G401.6 (cell line): ENCODE measurements around the gene PI4KB.
"Not testable (repeated sequence)": the region's sequence is repeated elsewhere in the genome, so short reads cannot be mapped to it uniquely, and the experiment has no call there.

Experiments
- FAIRE-seq: peaks from 2 replicates; lab custom pipeline; 2012; peaks lifted over from hg19 to GRCh38; lab: Jason Lieb, UNC

The PI4KB gene

DNA sequence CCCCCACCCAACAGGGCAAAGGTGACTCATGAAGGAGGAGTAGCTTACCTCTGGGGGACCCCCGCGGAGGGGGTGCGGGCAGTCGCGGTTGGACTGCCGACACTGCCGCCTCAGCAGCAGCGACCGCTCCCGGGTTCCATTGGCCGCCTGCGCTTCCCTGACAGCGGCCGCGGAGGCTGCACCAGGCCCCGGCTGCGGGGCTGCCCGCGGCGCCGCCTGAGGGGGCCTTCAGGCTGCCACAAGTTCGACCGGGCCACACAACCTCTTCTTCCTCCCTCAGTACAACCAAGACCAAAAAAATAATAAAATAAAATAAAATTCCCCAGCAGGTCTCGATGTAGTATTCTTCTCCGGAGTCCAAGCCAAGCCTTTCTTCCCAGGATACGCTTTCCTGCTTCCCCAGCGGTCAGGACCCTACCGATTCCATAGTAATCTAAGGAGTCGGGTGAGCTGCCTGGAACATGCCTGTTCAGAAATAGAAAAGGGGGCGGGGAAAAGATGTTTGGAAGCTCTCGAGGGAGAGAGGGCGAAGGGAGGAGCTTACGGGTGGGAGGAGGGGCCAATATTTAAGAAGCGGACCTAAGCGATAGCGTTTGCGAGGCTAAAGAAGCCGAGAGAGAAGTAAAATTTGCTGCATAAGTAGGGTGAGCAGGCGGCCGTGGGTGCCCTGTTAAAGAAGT, at the start of gene PI4KB:
Gene PI4KB, minus strand, starts transcription at position 194 of the 680 bp plus-strand sequence. CDS start 10,935 bp downstream, outside the sequence.
- peak; percentile 96 for FAIRE-seq

DNA sequence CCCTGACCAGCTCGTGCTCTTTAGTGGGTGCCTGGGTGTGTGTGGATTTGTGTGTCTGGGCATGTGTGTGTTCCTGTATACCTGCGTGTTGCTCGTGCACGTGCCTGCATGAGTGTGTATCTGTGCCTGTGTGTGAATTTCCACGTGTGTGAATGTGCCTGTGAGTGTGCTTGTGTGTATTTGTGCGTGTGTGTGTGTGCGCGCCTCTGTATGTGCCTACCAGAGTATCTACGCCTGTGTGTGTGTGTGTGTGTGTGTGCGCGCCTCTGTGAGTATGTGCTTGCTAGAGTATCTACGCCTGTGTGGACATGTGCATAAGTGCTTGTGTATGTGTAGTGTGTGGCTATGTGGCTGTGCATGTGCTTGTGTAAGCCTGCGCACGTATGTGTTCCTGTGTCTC, 46.0 kb upstream of the PI4KB start:
- FAIRE-seq, result no peak

DNA sequence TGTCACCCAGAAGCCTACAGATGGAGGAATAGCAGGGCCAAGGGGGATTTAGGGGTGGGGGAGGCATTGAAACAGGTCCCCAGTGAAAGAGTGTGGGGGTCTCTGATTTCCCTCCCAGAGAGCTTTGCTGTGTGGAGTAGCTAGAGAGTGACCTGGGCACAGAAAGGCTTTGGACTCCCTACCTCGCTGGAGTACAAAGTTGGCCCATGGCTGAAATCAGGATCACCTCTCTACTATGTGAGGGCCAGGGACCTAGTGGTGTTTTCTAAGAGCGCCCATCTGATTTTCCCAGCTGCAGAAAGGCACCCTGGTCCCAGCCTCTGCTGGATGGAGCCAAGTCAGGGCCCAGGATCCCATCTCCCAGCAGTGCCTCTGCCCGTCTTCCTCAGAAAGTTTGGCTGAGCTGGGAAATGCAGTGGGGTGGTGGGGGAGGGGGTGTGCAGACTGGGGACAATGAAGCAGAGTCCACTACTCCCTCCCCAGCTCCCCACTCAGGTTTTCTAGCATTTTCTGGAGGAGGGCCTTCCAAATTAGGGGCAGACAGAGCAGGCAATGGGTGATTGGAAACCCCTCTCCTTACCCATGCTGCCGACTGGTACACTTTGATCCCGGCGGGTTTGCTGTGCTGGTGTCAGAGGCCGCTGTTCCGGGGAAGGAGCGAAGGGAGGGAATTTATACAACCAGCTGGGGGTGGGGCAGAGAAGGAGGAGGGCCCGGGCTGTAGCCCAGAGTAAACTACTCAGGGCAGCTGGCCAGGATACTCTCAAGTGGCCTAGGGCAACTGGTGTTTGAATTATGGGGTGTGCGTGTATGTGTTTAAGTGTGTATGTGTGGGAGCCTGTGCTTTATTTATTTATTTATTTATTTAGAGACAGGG, 45.1 kb upstream of the PI4KB start, which contains the start of gene SELENBP1:
Gene SELENBP1, minus strand, starts transcription at position 648 of the 877 bp plus-strand sequence. Its CDS starts 64 bp downstream, at position 584.
- FAIRE-seq, result no peak

DNA sequence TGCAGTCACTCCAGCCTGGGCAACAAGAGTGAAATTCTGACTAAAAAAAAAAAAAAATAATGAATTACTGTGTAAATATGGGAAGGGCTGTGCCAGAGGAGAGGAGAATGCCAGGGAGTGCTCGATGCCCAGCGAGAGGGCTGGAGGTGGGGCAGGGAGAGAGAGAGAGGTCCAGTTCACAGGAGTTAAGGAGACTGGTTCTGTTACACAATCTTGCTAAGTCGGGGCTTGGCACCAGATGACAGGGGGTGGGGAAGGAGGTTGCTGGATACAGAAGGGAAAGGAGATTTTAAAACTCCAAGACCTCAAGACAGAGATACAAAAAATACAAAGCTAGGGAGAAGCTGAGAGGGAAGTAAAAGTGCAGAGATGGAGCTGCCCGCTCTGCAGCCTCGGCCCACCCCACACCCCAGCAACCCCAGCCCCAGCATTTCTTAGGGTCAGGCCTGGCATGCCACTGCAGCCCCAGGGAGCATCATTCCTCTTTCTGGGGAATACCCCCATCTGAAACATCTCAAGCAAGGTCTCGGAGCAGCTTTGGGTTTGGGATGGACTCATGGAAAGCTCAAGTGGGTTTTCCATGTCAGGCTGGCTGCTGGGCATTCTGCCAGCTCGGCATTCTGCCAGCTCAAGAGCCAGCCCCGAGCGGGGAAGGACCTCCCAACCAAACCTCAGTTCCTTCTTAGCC, 44.3 kb upstream of the PI4KB start:
- no peak for FAIRE-seq

DNA sequence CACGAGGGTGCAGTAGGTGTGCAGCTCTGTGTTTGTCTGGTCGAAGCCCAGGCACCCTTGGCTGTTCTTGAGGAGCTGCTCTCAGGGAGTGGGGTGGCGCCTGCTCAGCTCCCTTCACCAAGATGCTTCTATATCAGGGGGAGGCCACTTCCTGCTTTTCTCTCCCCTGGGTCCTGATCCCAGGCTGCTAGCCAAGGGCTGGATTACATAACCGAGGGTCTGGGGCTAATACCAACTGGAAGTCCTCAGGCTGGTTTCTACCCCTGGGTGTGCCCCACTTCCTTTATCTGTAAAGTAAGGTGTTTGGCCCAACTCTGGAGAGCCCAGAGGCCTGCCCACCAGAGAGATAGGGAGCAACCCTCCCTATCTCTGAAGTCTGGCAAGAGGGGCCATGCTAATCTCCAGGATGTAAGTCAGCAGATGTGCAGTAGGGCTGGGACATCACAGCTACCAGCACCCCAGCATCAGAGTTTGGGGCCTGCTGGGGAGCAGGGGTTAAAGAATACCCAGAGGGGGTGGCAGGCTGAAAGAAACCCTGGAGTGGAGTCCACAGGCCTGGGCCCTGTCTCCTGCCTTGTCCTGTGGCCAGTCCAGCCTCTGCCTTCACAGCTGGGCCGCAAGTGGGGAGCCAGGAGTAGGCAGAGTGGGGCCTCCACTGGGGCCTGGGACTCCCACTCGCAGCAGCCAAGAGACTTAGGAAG, 43.1 kb upstream of the PI4KB start:
- no peak for FAIRE-seq

DNA sequence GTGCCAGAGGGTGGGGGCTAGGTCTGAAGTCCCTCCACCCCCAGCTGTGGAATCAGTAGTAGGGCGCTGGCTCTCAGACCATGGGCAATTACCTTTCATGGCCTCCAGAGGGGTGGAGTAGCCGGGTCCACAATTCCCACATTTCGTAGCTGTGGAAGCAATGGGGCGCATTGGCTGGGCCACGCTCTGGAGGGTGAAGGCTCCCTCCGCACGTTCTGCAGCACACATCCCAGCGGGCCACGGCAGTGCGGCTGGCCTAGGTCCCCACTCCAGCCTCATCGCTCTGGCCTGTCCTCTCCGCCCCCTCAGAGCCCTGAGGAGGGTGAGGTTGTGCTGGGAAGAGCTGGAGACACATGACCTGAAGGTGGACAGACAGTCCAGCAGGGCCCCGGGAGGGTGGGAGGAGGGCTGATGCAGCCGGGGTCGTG, 42.4 kb upstream of the PI4KB start:
- FAIRE-seq, result no peak

DNA sequence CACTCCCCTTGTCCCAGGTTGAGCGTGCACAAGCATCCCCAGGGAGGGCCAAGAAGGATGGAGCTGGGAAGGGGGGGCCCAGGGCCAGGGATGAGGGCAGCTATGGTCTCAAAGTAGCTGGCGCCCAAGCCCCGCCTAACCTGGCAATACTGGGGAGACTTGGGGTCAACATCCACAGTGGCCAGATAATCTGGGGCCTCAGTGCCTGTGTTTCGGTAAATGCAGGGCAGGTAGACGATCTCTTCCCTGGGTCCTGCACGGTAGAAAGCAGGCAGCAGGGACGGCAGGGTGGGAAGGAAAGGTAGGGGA, 42.0 kb upstream of the PI4KB start:
- no peak for FAIRE-seq

DNA sequence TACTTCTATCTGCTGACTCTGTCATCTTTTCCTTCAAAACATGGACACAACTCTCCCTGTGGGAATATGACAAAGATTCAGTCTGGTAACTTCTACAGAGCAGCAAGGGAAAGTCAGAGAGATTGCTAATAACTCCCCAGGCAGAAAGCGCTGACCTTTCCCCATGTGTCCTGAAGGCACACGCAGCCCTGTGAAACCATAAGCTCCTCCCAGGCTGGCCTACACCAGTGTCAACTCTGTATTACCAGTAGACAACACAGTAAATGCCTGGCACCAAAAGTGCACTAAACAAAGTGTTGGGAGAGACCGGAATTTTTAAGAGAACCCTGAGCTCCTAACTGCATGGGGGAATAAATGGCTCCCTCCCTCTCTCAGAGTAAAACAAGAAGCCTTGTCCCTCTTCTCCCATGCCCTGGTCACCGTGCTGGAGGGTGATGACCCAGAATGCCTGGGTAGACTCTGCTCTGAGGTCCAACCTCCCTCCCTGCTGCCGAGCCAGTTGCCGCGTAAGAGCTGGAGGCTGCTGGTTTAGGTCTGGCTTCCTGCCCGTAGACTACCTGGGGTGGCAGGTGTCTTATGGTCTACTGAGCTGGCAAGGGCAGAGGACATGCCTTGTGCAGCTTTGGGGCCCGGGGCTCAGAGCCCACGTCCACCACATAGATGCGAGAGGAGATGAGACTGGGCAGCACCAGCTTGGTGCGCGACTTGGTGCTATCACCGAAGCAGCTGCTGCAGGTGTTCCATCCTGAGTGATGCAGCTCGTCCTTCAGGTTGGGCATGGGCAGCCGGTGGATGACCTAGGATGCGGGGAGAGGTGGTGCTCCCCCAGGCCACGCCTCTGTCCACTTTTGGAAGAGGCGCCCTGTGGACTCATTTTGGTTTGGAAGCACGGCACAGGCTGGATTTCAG, 41.4 kb upstream of the PI4KB start:
- FAIRE-seq, result no peak

DNA sequence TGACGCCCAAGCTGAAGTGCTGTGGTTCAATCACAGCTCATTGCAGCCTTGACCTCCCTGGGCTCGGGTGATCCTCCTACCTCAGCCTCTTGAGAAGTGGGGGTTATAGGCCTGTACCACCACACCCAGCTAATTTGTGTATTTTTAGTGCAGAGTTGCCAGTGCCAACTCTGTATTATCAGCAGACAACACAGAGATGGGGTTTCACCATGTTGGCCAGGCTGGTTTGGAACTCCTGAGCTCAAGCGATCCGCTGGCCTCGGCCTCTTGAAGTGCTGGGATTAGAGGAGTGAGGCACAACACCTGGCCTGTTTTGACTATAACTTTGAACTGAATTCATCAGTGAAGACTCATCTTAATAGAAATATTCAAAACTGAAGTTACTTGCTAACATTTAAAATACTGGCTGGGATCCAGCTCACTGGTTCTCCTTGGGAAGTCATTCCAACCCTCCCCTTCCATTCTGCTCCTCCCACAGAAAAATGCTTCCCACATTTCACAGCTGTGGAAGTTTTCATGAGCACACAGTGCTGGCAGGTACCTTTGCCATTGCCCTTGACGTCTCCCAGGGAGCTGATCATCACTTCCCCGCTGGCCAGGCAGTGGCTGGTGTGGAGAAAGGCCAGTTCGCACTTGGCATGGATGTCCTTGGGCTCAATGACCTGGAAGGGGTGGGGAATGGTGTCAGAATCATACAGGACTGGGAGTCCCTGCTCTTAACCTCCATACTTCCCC, 40.6 kb upstream of the PI4KB start:
- no peak for FAIRE-seq

DNA sequence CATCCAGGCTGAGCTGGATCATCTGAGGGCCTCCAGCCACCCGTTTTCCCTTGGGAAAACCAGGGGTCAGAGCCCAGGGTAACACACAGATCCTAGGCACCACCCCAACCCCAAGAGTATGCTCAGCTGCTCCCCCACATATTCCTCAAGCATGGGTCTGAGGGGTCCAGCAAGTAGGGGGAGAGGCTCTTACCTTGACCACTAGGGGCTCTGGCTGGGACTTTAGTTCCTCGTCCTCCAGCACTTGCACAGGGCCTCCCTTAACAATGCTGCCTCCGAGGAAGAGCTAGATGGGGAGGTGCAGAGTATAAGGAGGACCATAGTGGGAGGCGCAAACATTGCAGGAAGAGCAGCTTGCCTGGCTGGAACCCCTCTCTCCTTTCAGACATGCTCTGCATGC, 37.8 kb upstream of the PI4KB start:
- no peak for FAIRE-seq

DNA sequence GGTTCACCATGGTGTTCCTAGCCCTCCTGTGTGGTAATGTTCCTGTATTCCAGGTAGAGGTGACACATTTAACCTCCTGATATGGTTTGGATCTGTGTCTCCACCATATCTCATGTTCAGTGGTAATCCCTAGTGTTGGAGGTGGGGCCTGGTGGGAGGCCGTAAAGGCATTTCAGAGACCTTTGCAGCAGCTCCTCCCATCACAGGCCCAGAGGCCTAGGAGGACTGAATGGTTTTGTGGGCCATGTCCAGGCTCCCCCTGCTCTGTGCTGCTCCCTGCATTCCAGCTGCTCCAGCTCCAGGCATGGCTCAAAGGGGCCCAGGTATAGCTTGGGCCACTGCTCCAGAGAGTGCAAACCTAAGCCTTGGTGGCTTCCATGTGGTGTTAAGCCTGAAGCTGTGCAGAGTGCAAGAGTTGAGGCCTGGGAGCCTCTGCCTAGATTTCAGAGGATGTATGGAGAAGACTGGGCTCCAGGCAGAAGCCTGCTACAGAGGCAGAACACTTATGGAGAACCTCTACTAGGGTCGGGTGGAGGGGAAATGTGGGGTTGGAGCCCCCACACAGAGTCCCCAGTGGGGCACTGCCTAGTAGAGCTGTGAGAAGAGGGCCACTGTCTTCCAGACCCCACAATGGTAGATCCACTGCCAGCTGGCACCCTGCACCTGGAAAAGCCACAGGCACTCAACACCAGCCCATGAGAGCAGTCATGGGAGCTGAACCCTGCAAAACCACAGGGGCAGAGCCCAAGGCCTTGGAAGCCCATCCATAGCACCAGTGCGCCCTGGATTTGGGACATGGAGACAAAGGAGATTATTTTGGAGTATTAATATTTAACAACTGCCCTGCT, 35.3 kb upstream of the PI4KB start:
- FAIRE-seq, result no peak

DNA sequence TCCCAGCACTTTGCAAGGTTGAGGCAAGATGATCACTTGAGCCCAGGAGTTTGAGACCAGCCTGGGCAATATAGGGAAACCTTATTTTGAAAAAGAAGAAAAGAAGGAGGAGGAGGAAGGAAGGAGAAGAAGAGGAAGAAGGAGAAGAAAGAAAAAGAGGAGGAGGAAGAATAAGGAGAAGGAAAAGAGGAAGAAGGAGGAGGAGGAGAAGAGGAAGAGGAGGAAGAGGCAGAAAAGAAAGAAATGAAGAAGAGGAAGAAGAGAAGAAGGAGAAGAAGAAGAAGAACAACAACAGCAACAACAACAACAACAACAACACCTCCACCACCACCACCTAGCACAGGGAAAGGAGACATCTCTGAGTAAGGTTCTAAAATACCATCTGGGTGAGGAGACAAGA, 34.7 kb upstream of the PI4KB start:
- no peak for FAIRE-seq

DNA sequence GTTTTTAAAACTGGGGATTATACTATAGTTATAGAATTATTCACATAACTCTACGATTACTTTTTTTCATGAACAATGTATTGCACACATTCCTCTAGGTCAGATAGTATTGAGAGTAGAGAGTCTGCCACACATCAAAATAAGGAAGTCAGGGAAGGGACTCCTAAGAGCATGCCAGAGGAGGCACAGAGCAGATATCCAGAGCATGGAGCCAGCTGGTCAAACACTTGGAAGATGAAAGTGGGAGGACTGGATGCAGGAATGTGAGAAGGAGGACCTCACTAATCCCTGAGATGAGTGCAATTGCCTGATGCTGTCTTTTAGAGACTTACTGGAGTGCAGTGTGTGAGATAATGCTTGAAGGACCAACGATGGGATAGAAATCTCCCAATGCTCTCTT, 29.5 kb upstream of the PI4KB start:
- FAIRE-seq, result no peak

DNA sequence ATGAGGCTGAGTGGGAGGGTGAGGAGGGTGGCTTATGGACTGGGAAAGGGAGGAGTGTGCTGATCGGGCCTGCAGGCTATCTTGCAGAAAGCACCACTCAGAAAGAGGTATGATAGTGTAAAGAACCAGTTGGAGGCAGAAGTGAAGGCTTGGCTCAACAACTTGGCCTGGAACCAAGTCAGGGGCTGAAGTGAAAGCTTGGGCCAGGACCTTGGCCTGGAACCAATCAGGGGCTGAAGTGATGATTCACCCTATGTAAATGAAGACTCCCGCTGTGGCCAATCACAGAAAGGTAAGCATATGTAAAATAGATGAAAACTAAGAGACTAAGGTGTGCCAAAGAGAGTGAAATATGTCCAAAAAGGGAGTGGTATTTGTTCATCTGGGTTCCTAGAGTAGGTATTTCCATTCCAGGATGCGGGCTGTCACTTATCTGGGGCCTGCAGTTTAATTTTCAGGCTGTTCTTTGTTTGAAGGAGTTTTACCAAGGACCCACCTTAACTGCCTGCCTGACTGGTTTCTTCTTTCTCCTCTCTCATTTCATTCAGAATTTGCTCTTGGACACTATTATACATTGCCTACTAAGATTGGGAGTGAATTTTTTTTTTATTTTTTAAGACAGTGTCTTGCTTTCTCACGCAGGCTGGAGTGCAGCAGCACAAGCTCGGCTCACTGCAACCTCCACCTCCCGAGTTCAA, 25.0 kb upstream of the PI4KB start:
- no peak for FAIRE-seq

DNA sequence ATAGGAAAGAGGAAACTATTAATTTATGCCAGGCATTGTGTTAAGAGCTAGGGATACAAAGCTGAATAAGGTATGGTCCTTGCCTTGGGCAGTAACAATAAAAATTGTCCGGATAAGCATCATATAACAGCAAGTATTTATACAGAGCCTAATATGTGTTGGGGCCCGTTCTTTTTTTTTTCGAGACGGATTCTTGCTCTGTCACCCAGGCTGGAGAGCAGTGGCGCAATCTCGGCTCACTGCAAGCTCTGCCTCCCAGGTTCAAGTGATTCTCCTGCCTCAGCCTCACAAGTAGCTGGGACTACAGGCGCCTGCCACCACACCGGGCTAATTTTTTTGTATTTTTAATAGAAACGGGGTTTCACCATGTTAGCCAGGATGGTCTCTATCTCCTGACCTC, 23.1 kb upstream of the PI4KB start:
- not testable (repeated sequence) for FAIRE-seq

DNA sequence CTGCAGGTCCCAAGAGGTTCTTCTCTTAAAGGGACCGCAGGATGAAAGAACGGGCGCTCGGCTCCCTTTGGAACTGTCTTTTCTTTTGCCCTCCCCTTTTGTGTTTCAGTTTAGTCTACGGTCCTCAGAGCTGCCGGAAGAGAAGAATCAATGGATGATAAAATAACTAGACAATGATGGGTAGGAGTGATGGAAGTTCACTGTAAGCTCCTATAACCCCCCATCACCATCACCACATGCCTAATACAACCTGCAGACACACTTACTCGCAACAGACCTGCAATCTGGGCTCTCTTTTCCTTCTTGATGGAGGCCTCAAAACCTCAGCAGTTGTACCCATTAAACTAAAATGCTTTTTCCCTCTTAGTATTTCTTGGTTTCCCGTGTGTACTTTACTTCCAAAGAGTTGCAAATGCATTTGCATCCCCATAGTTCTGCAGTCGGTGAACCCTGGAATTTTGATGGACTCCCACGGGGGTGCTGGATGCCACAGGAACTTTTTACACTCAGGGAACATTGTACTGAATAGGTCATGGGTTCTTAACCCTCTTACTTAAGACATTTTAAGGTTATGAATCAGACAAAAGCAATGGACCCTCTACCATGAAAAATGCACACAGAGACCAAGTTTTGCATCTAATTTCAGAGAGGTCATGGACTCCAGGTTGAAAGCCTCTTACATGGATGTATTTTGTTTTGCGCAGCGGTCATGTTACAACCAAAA, 20.5 kb upstream of the PI4KB start:
- FAIRE-seq, result no peak

DNA sequence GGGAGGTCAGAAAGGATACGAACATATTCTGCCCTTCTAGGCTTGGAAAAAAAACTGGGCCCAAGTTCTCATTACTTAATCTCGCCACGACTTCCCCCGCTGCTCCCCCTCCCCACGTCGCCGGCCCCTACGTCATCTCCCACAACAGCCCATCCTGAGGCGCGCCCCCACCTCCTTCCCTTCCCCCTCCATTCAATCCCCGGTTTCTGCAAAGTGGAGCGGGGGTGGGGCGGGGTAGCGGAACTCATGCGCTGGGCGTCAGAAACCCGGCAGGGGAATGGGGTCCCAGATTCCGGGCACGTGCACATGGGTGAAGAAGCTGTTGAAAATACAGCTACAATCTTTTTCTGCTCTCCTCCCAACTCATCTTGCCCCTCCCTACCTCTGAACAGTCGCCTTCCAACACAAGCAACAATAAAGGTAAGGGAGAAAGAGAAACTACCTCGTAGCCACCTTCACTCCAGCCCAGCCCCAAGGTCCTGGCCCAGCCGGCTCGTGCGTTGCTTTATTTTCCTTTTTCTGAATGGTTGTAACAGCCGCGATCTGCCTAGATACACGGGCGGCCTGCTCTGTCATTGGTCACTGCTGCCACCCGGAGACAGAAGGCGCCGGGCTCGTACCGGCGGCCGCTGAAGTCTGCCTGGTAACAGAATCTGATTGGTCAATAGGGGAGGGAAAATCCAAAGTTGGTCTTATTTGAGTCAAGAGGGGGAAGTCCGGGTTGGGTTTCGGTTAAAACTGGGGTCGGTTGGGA, 19.7 kb upstream of the PI4KB start, which contains the start of gene RFX5:
Gene RFX5, minus strand, starts transcription at position 484 of the 754 bp plus-strand sequence. CDS start 932 bp downstream, outside the sequence.
- FAIRE-seq, result peak; percentile 99
